ENCODE measurements around the gene MLLT10. TPM values are rescaled to one million over a fixed set of nuclear protein-coding genes. Genes with fewer than 3 reads are reported as not detected.

Gene MLLT10
- total RNA-seq, 6 experiments from 2014 or later: 15.8 to 49.4 (median 20.1) TPM

GRCh38 chr10:21758696-21759095 is 224.7 kb downstream of the MLLT10 start:
- H3K4me3 ChIP-seq: no peak overlapping the region
- ATAC-seq (no peak), DNase-seq (no peak)
- no peaks in the 10 kb centered on the region for H3K4me1 ChIP-seq
- no peak for TF ChIP-seq POLR2A (IDR thresholded peaks at IDR 0.05)
- TF ChIP-seq CTCF (IDR thresholded peaks at IDR 0.05): no peak
- H3K27ac ChIP-seq: no peak overlapping the region
- no peaks in the 10 kb centered on the region for H3K9me3 ChIP-seq
- H3K36me3 ChIP-seq: peaks cover 0 to 10% (median 3%) of the 10 kb centered on the region in 4 donors
- WGBS (ENCODE audit: insufficient coverage, low coverage, low lambda C conversion rate, missing lambda C conversion rate): 96% methylated on average over 6 of the region's 7 CpGs
- no peaks in the 10 kb centered on the region for H3K27me3 ChIP-seq
- intact Hi-C loops (cut with DNase I): no loop called here

- Histone ChIP-seq H3K9me3 (no peaks in the 10 kb centered on the region), H3K36me3 (peaks cover 0 to 10% (median 3%) of the 10 kb centered on the region in 4 donors), H3K27ac (no peak overlapping the region), H3K4me1 (no peaks in the 10 kb centered on the region), H3K27me3 (no peaks in the 10 kb centered on the region), H3K4me3 (no peak overlapping the region)
- intact Hi-C loops (cut with DNase I): no loop called here
- ATAC-seq (no peak), DNase-seq (no peak)
- 89% methylated on average over 21 of the region's 21 CpGs for WGBS (ENCODE audit: insufficient coverage, low coverage, low lambda C conversion rate, missing lambda C conversion rate)
- TF ChIP-seq CTCF (IDR thresholded peaks at IDR 0.05) (no peak), POLR2A (IDR thresholded peaks at IDR 0.05) (no peak)
Observed at GRCh38 chr10:21759232-21759631, 225.2 kb downstream of the MLLT10 start.

GRCh38 chr10:21760332-21760731 is 226.3 kb downstream of the MLLT10 start:
- 95% methylated on average over 2 of the region's 2 CpGs for WGBS (ENCODE audit: insufficient coverage, low coverage, low lambda C conversion rate, missing lambda C conversion rate)
- TF ChIP-seq POLR2A (IDR thresholded peaks at IDR 0.05) (no peak), CTCF (IDR thresholded peaks at IDR 0.05) (no peak)
- no peaks in the 10 kb centered on the region for H3K9me3 ChIP-seq
- no peak overlapping the region for H3K4me3 ChIP-seq
- H3K36me3 ChIP-seq: peaks cover 0 to 10% (median 3%) of the 10 kb centered on the region in 4 donors
- no peaks in the 10 kb centered on the region for H3K4me1 ChIP-seq
- DNase-seq (no peak), ATAC-seq (no peak)
- H3K27ac ChIP-seq: no peak overlapping the region
- H3K27me3 ChIP-seq: no peaks in the 10 kb centered on the region
- intact Hi-C loops (cut with DNase I): no loop called here

GRCh38 chr10:21764466-21765189 is 230.6 kb downstream of the MLLT10 start:
- H3K4me3 ChIP-seq: no peak overlapping the region
- H3K4me1 ChIP-seq: no peaks in the 10 kb centered on the region
- no peak overlapping the region for H3K27ac ChIP-seq
- H3K36me3 ChIP-seq: no peaks in the 10 kb centered on the region
- no peak for ATAC-seq
- WGBS (ENCODE audit: insufficient coverage, low coverage, low lambda C conversion rate, missing lambda C conversion rate): 68% methylated on average over 5 of the region's 5 CpGs
- no peak for TF ChIP-seq CTCF (IDR thresholded peaks at IDR 0.05)
- no peak for TF ChIP-seq POLR2A (IDR thresholded peaks at IDR 0.05)
- no peaks in the 10 kb centered on the region for H3K27me3 ChIP-seq
- DNase-seq: no peak
- intact Hi-C loops (cut with DNase I): no loop called here
- H3K9me3 ChIP-seq: no peaks in the 10 kb centered on the region

Measured in right lobe of liver (tissue), 6 donors.